Measurements from ENCODE around the gene MUTYH.

MUTYH gene

DNA sequence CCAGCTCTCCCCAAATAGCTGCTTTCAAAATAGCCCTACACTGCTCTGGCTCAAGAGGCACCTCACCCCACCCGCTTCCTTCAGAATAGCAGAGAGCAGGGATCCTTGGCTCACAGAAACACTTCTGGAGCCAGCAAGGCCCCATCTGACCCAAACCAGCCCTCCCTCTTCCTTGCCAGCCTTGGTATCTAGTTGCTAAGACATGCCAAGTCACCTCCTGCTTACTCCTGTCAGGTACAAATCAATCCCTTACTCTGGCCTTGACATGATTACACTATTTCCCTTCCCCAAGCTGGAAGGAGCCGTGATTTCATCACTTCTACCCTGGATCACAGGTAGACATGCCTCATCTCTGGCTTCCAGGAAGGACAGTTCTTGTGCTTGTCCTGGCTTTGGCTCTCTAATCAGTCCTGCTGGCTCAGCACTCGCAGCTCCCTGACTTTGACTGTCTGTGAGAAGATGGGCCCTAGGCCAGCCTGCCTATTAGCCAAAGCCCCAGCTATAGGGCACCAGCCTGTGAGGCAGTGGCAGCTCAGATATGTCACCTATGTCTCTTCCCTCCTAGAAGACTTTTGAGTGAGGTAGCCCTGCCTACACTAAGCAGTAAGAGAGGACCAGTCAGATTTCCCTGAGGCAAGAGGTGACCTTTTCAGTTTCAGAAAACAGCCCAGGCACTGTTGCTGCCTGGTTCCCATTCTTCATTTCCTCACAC, 8.9 kb upstream of the MUTYH start:
- DNase-seq, result no peak

DNA sequence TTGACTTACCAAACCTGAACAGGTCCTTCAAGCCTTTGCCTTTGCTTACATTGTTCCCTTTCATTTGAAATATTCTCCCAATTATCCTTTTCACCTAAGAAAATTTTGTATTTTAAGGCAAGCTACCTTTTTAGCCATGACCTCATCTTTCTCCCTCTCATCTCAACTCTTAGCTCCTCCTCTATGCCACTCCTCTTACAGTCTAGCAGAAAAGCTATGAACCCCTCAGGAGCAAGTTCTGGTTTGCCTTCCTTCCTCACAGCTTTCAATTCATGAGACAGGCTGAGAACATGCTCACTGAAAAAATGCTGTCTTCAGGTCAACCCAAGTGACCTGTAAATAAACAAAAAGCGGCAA, 8.3 kb upstream of the MUTYH start:
- DNase-seq, result no peak

DNA sequence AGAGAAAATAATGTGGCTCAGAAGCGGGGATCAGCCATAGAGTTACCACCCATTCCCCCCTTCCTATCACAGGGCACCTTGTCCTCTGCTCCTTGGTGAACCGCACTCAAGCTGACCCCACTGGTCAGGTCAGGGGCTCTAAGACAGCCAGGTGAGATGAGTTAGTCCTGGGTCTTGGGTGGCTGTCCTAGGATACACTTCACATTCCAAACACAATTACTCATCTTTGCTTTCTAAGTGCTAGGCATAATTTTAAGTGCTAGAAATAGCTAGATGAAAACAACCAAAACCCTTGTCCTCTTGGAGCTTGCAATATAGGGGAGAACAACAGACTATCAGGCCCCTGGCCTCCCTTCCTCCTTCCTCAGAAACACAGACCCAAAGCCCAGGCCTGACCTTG, 7.8 kb upstream of the MUTYH start:
- DNase-seq, result no peak

DNA sequence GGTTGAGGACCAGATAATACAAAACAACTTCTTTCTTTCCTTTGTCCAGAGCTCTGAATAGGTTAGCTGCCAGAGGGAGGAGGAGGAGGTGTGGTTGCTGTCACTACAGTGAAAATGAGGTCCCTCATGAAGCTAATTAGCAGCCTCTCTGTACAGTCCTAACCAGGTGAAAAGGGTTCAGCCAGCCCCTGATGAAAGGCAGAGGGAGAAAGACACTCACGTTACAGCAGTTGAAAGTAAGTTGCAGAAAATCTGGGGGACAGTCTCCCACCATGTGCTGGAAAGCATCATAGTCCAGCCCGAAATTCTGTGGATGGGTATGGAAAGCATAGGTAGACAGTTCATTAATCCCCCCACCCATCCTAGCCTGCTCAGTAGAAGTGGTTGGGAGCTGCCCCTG, 6.2 kb upstream of the MUTYH start:
- no peak for DNase-seq

DNA sequence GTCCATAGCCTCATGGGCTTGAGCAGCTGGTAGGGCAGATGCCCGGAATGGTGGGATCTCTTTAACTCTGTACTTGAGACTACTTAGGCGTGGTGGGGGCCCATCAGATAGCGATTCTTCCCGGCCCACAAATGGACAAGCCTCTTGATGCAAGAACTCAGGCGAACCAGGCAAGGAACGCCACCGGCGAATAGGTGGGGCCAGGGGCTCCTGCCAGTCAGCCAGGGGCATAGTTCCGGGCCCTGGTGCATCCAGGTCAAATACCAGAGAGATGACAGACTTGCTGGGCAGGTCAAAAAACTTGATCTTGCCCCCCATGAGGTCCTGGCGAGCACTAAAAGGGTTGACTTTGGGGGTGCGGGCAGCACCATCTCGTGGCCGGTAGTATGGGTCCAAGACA, 4.8 kb upstream of the MUTYH start:
- no peak for DNase-seq

DNA sequence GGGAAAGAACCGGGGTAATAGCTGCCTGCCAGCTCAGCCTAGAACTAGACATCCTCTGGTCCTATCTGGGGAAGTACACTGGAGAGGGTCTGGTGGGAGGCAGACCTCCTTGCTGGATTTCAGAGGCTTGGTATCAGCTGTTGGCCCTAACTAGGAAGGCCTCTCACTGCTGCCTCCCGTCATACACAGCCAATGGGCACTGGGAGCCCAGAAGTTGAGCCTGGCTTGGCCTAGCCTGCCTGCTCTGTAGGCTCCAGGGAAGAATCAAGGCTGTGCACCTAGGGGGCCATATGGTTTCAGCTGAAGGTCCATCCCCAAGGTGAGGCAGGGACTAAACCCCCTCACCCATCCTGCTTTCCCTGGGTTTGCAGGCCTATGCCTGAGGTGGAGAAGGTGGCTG, 4.3 kb upstream of the MUTYH start:
- DNase-seq, result no peak

DNA sequence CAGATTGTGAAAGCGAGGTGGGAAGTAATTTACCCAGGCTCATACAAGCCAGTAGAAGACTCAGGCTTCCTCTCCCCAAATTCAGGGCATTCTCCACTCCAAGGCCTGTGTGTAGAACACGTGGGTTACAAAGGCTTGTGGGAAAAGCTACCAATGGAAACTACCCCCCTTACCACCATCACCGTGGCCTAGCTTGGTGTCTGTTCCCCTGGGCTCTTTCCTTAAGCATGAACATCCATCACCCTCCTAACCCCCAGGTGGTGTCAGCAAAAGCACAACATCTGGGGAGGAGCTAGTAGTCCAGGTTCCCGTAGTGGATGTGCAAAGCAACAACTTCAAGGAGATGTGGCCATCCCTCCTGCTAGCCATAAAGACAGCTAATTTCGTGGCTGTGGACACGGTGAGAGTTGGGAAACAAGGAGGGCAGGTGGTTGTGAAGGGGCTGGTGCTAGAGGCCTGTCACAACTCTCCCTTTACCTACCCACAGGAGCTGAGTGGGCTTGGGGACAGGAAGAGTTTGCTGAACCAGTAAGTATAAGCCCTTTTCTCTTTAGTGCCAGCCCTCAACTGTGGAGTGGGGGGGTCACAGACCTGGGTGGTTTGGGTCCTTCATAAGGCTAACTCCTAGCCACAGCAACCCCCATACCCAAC, 701 bp upstream of the MUTYH start:
- no peak for DNase-seq

DNA sequence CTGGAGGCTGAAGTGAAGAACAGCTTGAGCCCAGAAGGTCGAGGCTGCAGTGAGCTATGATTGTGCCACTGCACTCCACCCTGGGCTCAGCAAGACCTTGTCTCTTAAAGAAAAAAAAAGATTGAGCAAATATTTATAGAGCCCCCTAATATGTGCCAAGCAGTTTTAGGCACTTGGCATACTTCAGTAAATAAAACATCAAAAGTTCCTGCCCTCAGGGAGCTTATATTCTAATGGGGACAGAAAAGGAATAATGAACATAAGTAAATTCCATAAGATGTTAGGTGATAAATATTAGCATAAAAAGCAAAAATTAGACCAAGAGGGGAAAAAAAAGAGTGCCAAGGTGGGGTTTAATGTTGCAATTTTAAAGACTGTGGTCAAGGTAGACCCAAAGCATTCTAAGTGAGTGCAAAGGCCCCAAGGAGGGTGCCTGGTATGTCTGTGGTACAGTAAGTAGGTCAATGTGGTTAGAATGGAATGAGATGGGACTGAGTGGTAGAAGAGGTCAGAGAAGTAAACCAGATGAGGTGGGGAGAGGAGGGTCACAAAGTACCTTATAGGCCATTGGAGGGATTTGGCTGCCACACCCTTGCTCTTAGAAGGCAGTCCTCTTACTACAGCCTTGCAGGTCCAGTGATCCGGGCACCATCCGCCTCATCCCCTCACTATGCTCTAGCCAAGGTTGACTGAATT, 2.5 kb downstream of the MUTYH start:
- no peak for DNase-seq

DNA sequence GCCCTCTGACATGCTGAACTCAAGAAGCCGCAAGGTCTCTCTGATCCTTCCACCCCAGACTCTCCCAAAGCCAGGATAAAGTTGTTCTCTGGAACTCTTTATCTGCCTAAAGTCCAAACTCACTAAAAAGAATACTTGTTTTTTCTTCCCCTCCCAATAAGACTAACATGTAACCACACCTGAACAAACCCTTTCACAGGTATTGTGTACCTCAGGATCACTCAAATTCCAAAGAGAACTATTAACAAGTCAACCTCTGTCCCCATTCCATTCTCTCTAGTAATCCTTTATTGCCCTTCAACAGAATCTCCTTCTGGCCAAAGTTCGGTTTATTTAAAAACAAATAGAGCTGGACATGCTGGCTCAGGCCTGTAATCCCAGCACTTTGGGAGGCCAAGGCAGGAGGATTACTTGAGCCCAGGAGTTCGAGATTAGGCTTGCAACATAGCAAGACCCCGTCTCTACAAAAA, 4.3 kb downstream of the MUTYH start:
- no peak for DNase-seq

DNA sequence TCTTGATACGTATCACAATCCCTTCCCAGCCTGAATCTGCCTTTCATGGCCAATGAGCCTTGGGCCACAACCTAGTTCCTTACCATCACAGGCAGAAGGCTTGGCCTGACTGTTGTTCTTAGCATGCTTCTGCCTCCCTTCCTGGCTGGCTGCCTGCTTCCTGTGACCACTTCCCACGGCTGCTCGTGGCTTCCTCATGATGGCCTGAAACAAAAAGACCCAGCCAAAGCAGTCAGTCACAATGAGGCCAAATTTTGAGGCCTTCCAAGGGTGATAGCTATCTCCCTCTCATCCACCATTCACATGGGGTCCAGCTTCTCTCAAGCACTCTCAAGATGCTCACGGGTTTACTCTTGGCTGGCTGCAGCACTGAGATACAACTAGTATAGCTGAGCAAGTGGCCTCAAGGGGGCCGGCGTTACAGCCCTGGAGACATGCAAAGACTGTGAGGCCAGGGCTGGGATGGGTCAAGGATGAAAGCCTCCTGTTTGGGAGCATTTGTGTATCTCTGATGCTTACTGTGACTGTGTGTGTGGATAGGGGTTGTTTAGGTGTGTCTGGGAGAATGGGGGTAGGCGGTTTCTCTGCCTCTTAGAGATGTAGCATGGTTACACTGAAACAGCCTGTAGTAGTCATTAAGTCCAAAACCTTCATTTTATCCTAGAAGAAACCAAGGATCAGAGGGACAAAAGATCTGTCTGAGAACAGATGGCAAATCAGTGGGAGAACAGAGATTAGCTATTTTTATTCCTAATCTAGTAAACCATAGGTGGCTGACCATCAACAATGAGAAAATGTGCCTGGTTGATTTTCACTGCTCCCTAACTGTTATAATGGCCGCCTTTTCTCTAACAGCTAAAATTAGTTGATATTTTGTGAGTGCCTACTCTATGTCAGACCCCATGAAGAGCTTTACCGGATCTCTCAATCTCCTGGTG, 5.7 kb downstream of the MUTYH start:
- DNase-seq, result no peak

DNA sequence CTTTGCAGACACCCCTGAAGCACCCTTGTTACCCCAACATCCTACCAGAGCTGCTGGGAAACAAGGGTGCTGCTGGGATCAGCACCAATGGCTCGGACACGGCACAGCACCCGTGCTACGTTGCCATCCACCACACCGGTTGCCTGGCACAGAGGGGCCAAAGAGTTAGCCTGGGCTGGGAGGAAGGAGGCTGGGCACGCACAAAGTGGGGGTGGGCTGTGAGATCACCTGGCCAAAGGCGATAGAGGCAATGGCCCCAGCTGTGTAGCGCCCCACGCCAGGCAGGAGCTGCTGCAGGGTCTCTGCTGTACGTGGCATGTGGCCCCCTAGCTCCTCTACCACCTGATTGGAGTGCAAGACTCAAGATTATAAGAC, 7.9 kb downstream of the MUTYH start:
- DNase-seq, result no peak

DNA sequence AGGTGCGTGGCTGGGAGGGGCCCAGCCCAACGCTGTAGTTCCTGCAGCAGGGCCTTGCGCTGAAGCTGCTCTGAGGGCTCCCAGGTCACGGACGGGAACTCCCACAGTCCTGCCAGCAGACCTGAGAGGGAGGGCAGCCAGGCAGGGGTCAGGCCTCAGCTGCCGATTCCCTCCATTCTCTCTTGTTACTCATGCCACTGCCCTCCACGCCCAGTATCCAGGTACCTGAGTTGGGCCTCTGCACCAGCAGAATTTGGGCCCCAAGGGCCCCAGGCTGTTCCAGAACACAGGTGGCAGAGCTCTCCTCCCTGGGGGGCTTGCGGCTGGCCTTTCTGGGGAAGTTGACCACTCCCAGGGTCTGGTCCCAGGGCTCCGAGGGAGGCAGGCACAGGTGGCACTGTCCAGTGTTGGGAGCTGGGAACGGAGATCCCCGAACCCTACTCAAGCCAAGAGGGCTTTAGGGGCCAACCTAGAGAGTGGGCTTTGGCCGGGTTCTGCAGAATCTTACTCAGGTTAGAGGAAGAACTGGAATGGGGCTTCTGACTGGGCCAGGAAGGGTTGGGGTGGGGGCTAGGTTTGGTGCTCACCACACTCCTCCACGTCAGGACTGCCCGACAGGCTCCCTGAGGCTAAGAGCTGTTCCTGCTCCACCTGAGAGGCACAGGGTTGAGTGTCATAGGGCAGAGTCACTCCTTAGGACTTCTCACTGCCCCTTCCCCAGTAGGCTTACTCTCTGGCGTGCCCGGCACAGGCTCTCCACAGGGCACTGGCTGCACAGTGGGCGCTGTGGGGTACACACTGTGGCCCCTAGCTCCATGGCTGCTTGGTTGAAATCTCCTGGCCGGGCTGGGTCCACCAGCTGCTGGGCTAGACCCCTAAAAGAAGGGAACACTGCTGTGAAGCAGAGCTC, 8.5 kb downstream of the MUTYH start:
- DNase-seq, result no peak

DNA sequence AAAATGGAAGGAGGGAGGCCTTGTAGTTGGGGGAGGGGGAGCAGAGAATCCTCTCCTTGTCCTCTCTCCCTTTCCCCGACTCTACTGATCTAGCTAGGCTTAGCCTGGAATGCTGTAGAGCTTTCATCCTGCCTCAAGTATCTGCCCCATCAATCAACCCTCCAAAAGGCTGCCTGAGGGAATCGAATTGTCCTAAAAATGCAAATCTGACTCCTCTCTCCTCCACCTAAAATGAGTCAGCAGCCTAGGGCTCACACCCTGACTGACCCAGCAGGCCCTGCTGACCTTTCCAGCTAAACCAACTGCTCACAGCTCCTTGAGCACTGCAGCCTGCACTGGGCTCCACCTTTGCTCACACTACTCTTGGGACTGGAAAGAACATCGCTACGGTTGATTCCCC, 10.8 kb downstream of the MUTYH start:
- DNase-seq, result no peak

DNA sequence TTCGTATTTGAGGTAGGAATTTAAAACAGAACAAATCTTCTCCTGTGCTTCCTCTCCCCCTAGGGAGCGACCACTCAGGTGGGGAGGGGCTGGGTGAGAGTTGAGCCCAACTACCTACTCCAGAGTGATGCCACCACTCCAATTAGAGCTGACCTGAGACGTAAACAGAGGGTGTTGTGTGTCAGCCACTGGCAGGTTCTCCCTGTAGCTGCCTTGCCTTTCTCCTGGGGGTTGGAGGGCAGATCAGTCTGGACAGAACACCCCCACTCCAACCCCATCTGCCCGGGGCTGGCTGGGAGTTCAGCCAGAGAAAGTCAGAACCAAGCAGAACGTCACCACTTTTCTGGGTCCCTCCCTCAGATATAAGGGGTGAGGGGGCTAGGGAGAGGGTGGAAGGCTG, 11.6 kb downstream of the MUTYH start:
- DNase-seq, result no peak

DNA sequence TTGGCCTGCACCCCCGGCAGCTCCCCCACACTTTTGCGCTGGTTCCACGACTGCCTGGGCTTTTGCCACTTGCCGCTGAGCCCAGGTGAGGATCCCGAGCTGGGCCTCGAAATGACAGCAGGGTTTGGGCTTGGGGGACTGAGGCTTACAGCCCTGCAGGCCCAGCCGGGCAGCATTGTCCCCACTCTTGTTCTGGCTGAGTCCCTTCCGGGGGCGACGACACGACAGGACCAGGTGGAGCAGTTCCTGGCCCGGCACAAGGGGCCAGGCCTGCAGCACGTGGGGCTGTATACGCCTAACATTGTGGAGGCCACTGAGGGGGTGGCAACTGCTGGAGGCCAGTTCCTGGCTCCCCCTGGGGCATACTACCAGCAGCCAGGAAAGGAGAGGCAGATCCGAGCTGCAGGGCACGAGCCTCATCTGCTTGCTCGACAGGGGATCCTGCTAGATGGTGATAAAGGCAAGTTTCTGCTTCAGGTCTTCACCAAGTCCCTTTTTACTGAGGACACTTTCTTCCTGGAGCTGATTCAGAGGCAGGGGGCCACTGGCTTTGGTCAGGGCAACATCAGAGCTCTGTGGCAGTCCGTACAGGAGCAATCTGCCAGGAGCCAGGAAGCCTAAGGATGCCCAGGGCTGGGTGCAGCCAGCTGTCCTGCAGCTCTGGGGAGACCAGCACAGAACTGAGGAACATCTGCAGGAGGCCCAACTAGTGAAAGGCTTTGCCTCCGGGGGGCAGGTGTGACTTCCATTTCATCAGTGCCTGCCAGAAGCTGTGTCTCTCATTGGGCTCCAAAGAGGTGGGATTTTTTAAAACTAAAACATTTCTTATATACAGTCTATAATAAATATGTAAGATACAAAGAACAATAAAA, 12.4 kb downstream of the MUTYH start:
- DNase-seq, result no peak

DNA sequence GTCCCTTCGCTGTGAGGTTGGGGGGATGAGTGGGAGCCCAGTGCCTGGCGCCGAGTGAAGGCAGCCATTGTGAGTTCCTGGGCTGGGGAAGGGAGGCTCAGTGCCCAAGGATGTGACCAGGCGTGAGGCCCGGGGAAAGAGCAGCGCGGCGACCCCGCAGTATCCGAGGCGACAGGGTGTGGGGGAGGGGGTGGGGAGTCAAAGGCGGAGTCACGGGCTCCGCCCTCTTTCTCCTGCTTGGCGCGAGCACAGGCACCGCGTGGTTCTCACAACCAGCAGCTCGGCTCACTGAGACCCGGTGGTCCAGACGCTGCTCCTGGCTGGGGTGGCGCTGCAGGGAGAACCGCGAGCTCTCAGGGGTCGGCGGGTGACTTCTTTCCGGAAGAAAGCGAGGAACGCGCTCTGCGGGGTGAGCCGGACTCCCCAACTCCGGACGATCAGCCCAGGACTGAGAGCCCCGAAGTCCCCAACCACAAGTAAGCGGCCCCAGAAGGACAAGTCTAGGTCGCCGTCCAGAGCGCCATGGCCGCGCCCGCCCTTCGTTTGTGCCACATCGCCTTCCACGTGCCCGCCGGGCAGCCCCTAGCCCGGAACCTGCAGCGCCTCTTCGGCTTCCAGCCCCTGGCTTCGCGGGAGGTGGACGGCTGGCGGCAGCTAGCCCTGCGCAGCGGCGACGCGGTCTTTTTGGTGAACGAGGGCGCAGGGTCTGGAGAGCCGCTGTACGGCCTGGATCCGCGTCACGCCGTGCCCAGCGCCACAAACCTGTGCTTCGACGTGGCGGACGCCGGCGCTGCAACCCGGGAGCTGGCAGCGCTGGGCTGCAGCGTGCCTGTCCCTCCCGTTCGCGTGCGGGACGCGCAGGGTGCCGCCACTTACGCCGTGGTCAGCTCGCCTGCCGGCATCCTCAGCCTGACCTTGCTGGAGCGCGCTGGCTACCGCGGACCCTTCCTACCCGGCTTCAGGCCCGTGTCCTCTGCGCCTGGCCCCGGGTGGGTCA, 13.3 kb downstream of the MUTYH start, which contains the start of gene HPDL:
HPDL (plus strand) TSS at position 269 of the 997 bp plus-strand sequence; CDS start at position 523, 254 bp downstream.
- DNase-seq, result no peak

DNA sequence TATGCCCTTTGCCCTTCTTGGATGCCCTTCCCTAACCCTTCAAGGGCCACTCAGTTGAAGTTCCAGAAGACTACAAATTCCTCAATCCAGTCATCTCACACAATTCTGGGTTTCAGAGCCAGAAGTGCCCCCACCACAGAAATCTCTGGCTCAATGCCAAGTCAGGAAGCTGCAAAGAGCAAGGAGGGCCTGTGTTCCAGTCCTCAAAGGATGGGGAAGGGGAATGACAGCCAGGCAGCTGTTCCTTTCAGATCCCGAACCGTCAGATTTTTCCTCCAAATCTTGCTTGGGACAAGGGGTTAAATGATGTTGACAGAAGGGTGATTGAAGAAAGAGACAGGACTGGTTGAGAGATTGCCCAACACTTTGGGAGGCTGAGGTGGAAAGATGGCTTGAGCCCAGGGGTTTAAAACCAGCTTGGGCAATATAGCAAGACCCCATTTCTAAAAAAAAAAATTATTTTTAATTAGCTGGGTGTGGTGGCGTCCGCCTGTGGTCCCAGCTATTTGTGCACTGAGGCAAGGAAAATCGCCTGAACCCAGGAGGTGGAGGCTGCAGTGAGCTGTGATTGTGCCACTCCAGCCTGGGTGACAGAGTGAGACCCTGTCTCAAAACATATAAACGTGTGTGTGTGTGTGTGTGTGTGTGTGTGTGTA, 14.3 kb downstream of the MUTYH start:
- no peak for DNase-seq

DNA sequence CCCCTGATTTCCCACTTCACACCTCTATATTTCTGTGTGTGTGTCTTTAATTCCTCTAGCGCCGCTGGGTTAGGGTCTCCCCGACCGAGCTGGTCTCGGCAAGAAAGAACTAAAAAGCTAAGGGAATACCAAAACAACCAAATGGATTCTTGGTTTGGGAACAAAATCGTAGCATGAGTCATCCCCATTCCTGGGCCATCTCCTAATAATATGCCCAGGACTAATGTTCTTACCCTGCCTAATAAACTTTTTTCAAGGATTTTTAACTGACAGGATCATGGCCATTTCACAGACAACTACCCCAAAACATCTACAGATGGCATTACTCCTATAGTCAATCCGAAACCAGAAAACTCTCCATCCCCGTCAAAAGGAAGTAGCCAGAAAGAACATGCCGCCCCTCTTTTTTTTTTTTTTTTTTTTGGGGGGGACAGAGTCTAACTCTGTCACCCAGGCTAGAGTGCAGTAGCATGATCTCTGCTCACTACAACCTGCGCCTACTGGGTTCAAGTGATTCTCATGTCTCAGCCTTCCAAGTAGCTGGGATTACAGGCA, 17.7 kb downstream of the MUTYH start:
- DNase-seq, result no peak

DNA sequence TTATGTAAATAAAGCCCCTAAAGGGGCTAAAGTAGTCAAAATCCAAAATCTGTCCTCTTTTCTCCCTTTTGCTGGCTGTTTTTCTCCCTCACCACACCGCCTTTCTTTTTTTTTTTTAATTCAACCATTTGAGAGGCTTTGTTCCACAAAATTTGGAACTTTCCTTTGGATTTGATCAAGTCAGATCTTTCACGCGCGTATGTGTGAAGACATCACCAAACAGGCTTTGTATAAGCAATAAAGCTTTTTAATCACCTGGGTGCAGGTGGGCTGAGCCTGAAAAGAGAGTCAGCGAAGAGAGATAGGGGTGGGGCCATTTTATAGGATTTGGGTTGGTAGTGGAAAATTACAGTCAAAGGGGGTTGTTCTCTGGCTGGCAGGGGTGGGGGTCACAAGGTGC, 18.8 kb downstream of the MUTYH start:
- no peak for DNase-seq

All from GOT3 (cell line).